ENCODE data around the gene CACNA2D3.

The CACNA2D3 gene

GRCh38 chr3:54915976-54916375 is 793.6 kb downstream of the CACNA2D3 start:
- ChIA-PET POLR2A (no interaction called here), CTCF (no interaction called here)
- TF ChIP-seq ARNT (IDR thresholded peaks at IDR 0.05) (no peak), TARDBP (IDR thresholded peaks at IDR 0.05) (no peak), CTBP1 (IDR thresholded peaks at IDR 0.05; ENCODE audit: borderline replicate concordance) (no peak), L3MBTL2 (conservative IDR thresholded peaks at IDR 0.05) (no peak), NFRKB (IDR thresholded peaks at IDR 0.05) (no peak), BHLHE40 (IDR thresholded peaks at IDR 0.05; ENCODE audit: borderline replicate concordance) (no peak), FOXM1 (IDR thresholded peaks at IDR 0.05; ENCODE audit: borderline replicate concordance) (no peak), ELF4 (IDR thresholded peaks at IDR 0.05) (no peak)
- DNase-seq (ENCODE audit: extremely low spot score): no peak

- DNase-seq (ENCODE audit: extremely low spot score): no peak
- no peak for TF ChIP-seq ZNF384 (IDR thresholded peaks at IDR 0.05)
- no peak for TF ChIP-seq SP1 (IDR thresholded peaks at IDR 0.05)
- TF ChIP-seq FOXA1 (IDR thresholded peaks at IDR 0.05): no peak
- no peak for TF ChIP-seq TARDBP (IDR thresholded peaks at IDR 0.05)
- TF ChIP-seq BHLHE40 (IDR thresholded peaks at IDR 0.05; ENCODE audit: borderline replicate concordance): no peak
- TF ChIP-seq FOXK2 (IDR thresholded peaks at IDR 0.05): no peak
- TF ChIP-seq ARNT (IDR thresholded peaks at IDR 0.05): no peak
- no peak for TF ChIP-seq ELF4 (IDR thresholded peaks at IDR 0.05)
- ChIA-PET CTCF (no interaction called here), POLR2A (no interaction called here)
Observed at GRCh38 chr3:54916732-54917131, 794.4 kb downstream of the CACNA2D3 start.

GRCh38 chr3:54917174-54917573 is 794.8 kb downstream of the CACNA2D3 start:
- TF ChIP-seq NFRKB (IDR thresholded peaks at IDR 0.05) (no peak), LEF1 (IDR thresholded peaks at IDR 0.05; ENCODE audit: borderline replicate concordance) (no peak), TARDBP (IDR thresholded peaks at IDR 0.05) (no peak), HDGF (IDR thresholded peaks at IDR 0.05; ENCODE audit: borderline replicate concordance) (no peak), FOXK2 (IDR thresholded peaks at IDR 0.05) (no peak), ZNF384 (IDR thresholded peaks at IDR 0.05) (no peak), CTBP1 (IDR thresholded peaks at IDR 0.05; ENCODE audit: borderline replicate concordance) (no peak), PKNOX1 (IDR thresholded peaks at IDR 0.05) (no peak), ARNT (IDR thresholded peaks at IDR 0.05) (no peak), SP1 (IDR thresholded peaks at IDR 0.05) (no peak), ELF4 (IDR thresholded peaks at IDR 0.05) (no peak), SUZ12 (IDR thresholded peaks at IDR 0.05) (no peak), L3MBTL2 (conservative IDR thresholded peaks at IDR 0.05) (no peak), FOXM1 (IDR thresholded peaks at IDR 0.05; ENCODE audit: borderline replicate concordance) (no peak)
- ChIA-PET POLR2A (no interaction called here), CTCF (no interaction called here)
- no peak for DNase-seq (ENCODE audit: extremely low spot score)

GRCh38 chr3:54917862-54918261 is 795.5 kb downstream of the CACNA2D3 start:
- POLR2A ChIA-PET: no interaction called here
- CTCF ChIA-PET: no interaction called here
- no peak for DNase-seq (ENCODE audit: extremely low spot score)
- TF ChIP-seq TARDBP (IDR thresholded peaks at IDR 0.05) (no peak), BHLHE40 (IDR thresholded peaks at IDR 0.05; ENCODE audit: borderline replicate concordance) (no peak), L3MBTL2 (conservative IDR thresholded peaks at IDR 0.05) (no peak), SP1 (IDR thresholded peaks at IDR 0.05) (no peak), NFRKB (IDR thresholded peaks at IDR 0.05) (no peak), ARNT (IDR thresholded peaks at IDR 0.05) (no peak), FOXK2 (IDR thresholded peaks at IDR 0.05) (no peak), FOXM1 (IDR thresholded peaks at IDR 0.05; ENCODE audit: borderline replicate concordance) (no peak)

- ChIA-PET POLR2A (no interaction called here), CTCF (no interaction called here)
- TF ChIP-seq FOXK2 (IDR thresholded peaks at IDR 0.05): no peak
- no peak for TF ChIP-seq SUZ12 (IDR thresholded peaks at IDR 0.05)
- no peak for TF ChIP-seq PKNOX1 (IDR thresholded peaks at IDR 0.05)
- TF ChIP-seq FOXA1 (IDR thresholded peaks at IDR 0.05): no peak
- no peak for TF ChIP-seq BHLHE40 (IDR thresholded peaks at IDR 0.05; ENCODE audit: borderline replicate concordance)
- TF ChIP-seq CTBP1 (IDR thresholded peaks at IDR 0.05; ENCODE audit: borderline replicate concordance): no peak
- no peak for TF ChIP-seq L3MBTL2 (conservative IDR thresholded peaks at IDR 0.05)
- no peak for TF ChIP-seq SP1 (IDR thresholded peaks at IDR 0.05)
- no peak for TF ChIP-seq ARNT (IDR thresholded peaks at IDR 0.05)
- no peak for TF ChIP-seq TARDBP (IDR thresholded peaks at IDR 0.05)
- TF ChIP-seq FOXM1 (IDR thresholded peaks at IDR 0.05; ENCODE audit: borderline replicate concordance): no peak
Observed at GRCh38 chr3:54918516-54918915, 796.2 kb downstream of the CACNA2D3 start.

GRCh38 chr3:54928046-54928770 is 805.9 kb downstream of the CACNA2D3 start, which contains the start of gene LRTM1:
LRTM1 (minus strand) TSS chr3:54928059; CDS start chr3:54927911, 148 bp downstream.
- CTCF ChIA-PET: no interaction called here
- TF ChIP-seq SP1 (IDR thresholded peaks at IDR 0.05): no peak

More at GRCh38 chr3:54918516-54918915, 796.2 kb downstream of the CACNA2D3 start:
- no peak for DNase-seq (ENCODE audit: extremely low spot score)

GRCh38 chr3:54931182-54931581 is 808.8 kb downstream of the CACNA2D3 start:
- TF ChIP-seq L3MBTL2 (conservative IDR thresholded peaks at IDR 0.05) (no peak), NFRKB (IDR thresholded peaks at IDR 0.05) (no peak), ZNF384 (IDR thresholded peaks at IDR 0.05) (no peak), LEF1 (IDR thresholded peaks at IDR 0.05; ENCODE audit: borderline replicate concordance) (no peak), FOXK2 (IDR thresholded peaks at IDR 0.05) (no peak), SUZ12 (IDR thresholded peaks at IDR 0.05) (no peak), SP1 (IDR thresholded peaks at IDR 0.05) (no peak), HDGF (IDR thresholded peaks at IDR 0.05; ENCODE audit: borderline replicate concordance) (no peak), PKNOX1 (IDR thresholded peaks at IDR 0.05) (no peak), BHLHE40 (IDR thresholded peaks at IDR 0.05; ENCODE audit: borderline replicate concordance) (no peak), ELF4 (IDR thresholded peaks at IDR 0.05) (no peak), ARNT (IDR thresholded peaks at IDR 0.05) (no peak), FOXM1 (IDR thresholded peaks at IDR 0.05; ENCODE audit: borderline replicate concordance) (no peak)
- CTCF ChIA-PET: interaction anchor here (1.0 kb wide), 1 partner anchor 341 kb away, joined by 4 read pairs; no protein-coding TSS in a partner anchor
- POLR2A ChIA-PET: no interaction called here
- no peak for DNase-seq (ENCODE audit: extremely low spot score)

More at GRCh38 chr3:54928046-54928770, 805.9 kb downstream of the CACNA2D3 start, which contains the start of gene LRTM1:
- no peak for DNase-seq (ENCODE audit: extremely low spot score)
- POLR2A ChIA-PET: no interaction called here

All from HEK293T (cell line).